HCT116 (cell line): Measurements from ENCODE around the gene PRICKLE2. TPM values are rescaled to one million over a fixed set of nuclear protein-coding genes. Genes with fewer than 3 reads are reported as not detected.

Experiments
- ATAC-seq: fragments of 200-7000 bp; cut with Tn5 transposase; 2 replicates; pipeline ENCODE4 v1.9.1; 2020; ENCODE audit warnings: mild to moderate bottlenecking, moderate library complexity
- BruUV-seq: library from RNA; stranded (reverse); fragments of 400-500 nt; replicated peaks from 2 replicates; lab custom pipeline; 2021; lab: Mats Ljungman, UMichigan
- CTCF ChIA-PET: fragments of 300-600 bp; sonication (Branson Sonifier 250); formaldehyde crosslinking; loops from one replicate; lab custom pipeline; 2021; ENCODE audit warnings: antibody characterized with exemption; lab: Charles Lee
- POLR2A ChIA-PET: fragments of 300-600, 350-600 bp; sonication (Branson Sonifier 250); formaldehyde crosslinking; loops from one replicate; lab custom pipeline; 2021; ENCODE audit warnings: antibody characterized with exemption; lab: Charles Lee
- RAD21 ChIA-PET, 2 experiments: fragments of 300-600 bp; sonication (Branson Sonifier 250); formaldehyde crosslinking; loops; one replicate each; lab custom pipeline; 2023; ENCODE audit warnings: low total read pairs in 2 of 2; ENCODE audit not compliant: uncharacterized antibody in 2 of 2, unreplicated experiment in 2 of 2, low non-redundant PET in 1 of 2; lab: Charles Lee
- DNase-seq: peaks from one replicate; pipeline ENCODE4 v3.0.0-alpha.2; 2010; ENCODE audit warnings: low read depth, low spot score
- H2AFZ ChIP-seq: fragments of 200-600 bp; shearing (Covaris generic), sonication (generic); 2 replicates; pipeline ENCODE4 v1.6.1; 2017; ENCODE audit warnings: low read depth, mixed run types, mixed read lengths, antibody characterized with exemption, low read length; ENCODE audit not compliant: poor library complexity, severe bottlenecking
- H3K27ac ChIP-seq: 2 replicates; pipeline ENCODE4 v1.5.1; 2012; ENCODE audit warnings: low read depth, low read length
- H3K27me3 ChIP-seq: fragments of 200-600 bp; sonication (generic); 2 replicates; pipeline ENCODE4 v1.6.1; 2016; ENCODE audit warnings: mixed run types, low read length, mixed read lengths; ENCODE audit not compliant: insufficient read depth
- H3K36me3 ChIP-seq, 2 experiments: fragments of 200-500 bp in 1 of 2; fragments of 200-600 bp in 1 of 2; sonication (Bioruptor generic) in 1 of 2; sonication (generic) in 1 of 2; 2 replicates each; pipeline versions ENCODE4 v1.5.1 to v1.6.1; 2014 to 2016; ENCODE audit warnings: low read length in 2 of 2, inconsistent platforms in 1 of 2, mixed read lengths in 1 of 2, mixed run types in 1 of 2; ENCODE audit not compliant: insufficient read depth in 2 of 2, control insufficient read depth in 1 of 2
- H3K4me1 ChIP-seq, 2 experiments: fragments of 200-600 bp in 1 of 2; sonication (generic) in 1 of 2; 2 replicates each; pipeline versions ENCODE4 v1.5.1 to v1.6.1; 2012 to 2017; ENCODE audit warnings: low read length in 2 of 2, inconsistent platforms in 1 of 2, mild to moderate bottlenecking in 1 of 2, mixed read lengths in 1 of 2, mixed run types in 1 of 2, moderate library complexity in 1 of 2; ENCODE audit not compliant: insufficient read depth in 2 of 2, control insufficient read depth in 1 of 2
- H3K4me2 ChIP-seq: fragments of 200-600 bp; sonication (generic); 2 replicates; pipeline ENCODE4 v1.6.1; 2017; ENCODE audit warnings: mixed run types, low read length, mixed read lengths
- H3K4me3 ChIP-seq, 2 experiments: fragments of 200-600 bp in 1 of 2; sonication (generic) in 1 of 2; replicated peaks in 1 of 2; 2 replicates each; pipeline ENCODE4 v1.5.1; 2011 to 2016; ENCODE audit warnings: low read length in 2 of 2, control low read depth in 1 of 2, low read depth in 1 of 2, mild to moderate bottlenecking in 1 of 2, mixed read lengths in 1 of 2, mixed run types in 1 of 2
- H3K79me2 ChIP-seq: fragments of 200-600 bp; sonication (generic); 2 replicates; pipeline ENCODE4 v1.6.1; 2017; ENCODE audit warnings: mild to moderate bottlenecking, mixed run types, low read length, moderate library complexity, mixed read lengths; ENCODE audit not compliant: insufficient read depth
- H3K9ac ChIP-seq: fragments of 200-600 bp; sonication (generic); 2 replicates; pipeline ENCODE4 v1.6.1; 2016; ENCODE audit warnings: low read length, mixed read lengths
- H3K9me2 ChIP-seq: fragments of 200-600 bp; sonication (generic), shearing (Covaris generic); 2 replicates; pipeline ENCODE4 v1.6.1; 2017; ENCODE audit warnings: mixed run types, mild to moderate bottlenecking, moderate library complexity; ENCODE audit not compliant: insufficient read depth
- H3K9me3 ChIP-seq, 2 experiments: fragments of 200-500 bp in 1 of 2; fragments of 200-600 bp in 1 of 2; sonication (Bioruptor generic) in 1 of 2; sonication (generic) in 1 of 2; 2 replicates each; pipeline ENCODE4 v1.6.1; 2014 to 2017; ENCODE audit warnings: low read length in 2 of 2, mixed read lengths in 2 of 2, inconsistent platforms in 1 of 2, low read depth in 1 of 2, mild to moderate bottlenecking in 1 of 2, mixed run types in 1 of 2, moderate library complexity in 1 of 2; ENCODE audit not compliant: control insufficient read depth in 1 of 2, insufficient read depth in 1 of 2
- H4K20me1 ChIP-seq: fragments of 200-600 bp; sonication (generic), shearing (Covaris generic); 2 replicates; pipeline ENCODE4 v1.6.1; 2017; ENCODE audit warnings: mixed run types, mild to moderate bottlenecking, moderate library complexity; ENCODE audit not compliant: insufficient read depth
- ELF1 ChIP-seq: IDR thresholded peaks from 2 replicates; pipeline ENCODE4 v1.6.1; 2012; ENCODE audit warnings: low read depth, borderline replicate concordance
- EZH2 ChIP-seq: fragments of 200-600 bp; sonication (generic); IDR thresholded peaks from 2 replicates; pipeline ENCODE4 v1.6.1; 2017; ENCODE audit warnings: antibody characterized with exemption, mixed run types
- FOSL1 ChIP-seq: IDR thresholded peaks from 2 replicates; pipeline ENCODE4 v1.6.1; 2012; ENCODE audit warnings: low read depth
- JUND ChIP-seq: IDR thresholded peaks from 2 replicates; pipeline ENCODE4 v1.6.1; 2012
- POLR2A ChIP-seq: IDR thresholded peaks from 2 replicates; pipeline ENCODE4 v1.7.0; 2011; ENCODE audit warnings: borderline replicate concordance; ENCODE audit not compliant: insufficient read depth, insufficient read length; ENCODE audit errors: extremely low read depth
- POLR2AphosphoS5 ChIP-seq: IDR thresholded peaks from 2 replicates; pipeline ENCODE4 v1.6.1; 2011; ENCODE audit warnings: mild to moderate bottlenecking, low read depth, low read length, moderate library complexity
- SIN3A ChIP-seq: IDR thresholded peaks from 2 replicates; pipeline ENCODE4 v1.6.1; 2012; ENCODE audit warnings: low read depth
- TCF7L2 ChIP-seq: IDR thresholded peaks from 2 replicates; pipeline ENCODE4 v1.7.0; 2011; ENCODE audit warnings: borderline replicate concordance, inconsistent platforms; ENCODE audit not compliant: insufficient read depth, insufficient read length; ENCODE audit errors: extremely low read depth
- YY1 ChIP-seq: IDR thresholded peaks from 2 replicates; pipeline ENCODE4 v1.6.1; 2011; ENCODE audit warnings: low read length, low read depth, moderate library complexity, mild to moderate bottlenecking; ENCODE audit not compliant: insufficient replicate concordance; ENCODE audit errors: extremely low read depth
- ZNF274 ChIP-seq: fragments of 200-500 bp; sonication (Bioruptor generic); IDR thresholded peaks from 2 replicates; pipeline ENCODE4 v1.6.1; 2014; ENCODE audit warnings: mild to moderate bottlenecking, low read depth, low read length, inconsistent platforms
- intact Hi-C: fragments of 100-400 bp; cut with micrococcal nuclease; formaldehyde crosslinking; loops from 2 replicates; pipeline ENCODE4 v1.10.0; 2022
- total RNA-seq: library from RNA; stranded (reverse); gene quantifications from one replicate; pipeline ENCODE4 v1.2.1, GENCODE V29; 2021; ENCODE audit not compliant: unreplicated experiment
- TF ChIP-seq, protein P1 (sequence below), 3 experiments: fragments of 200-600 bp in 1 of 3; sonication (generic) in 1 of 3; IDR thresholded peaks in 2 of 3; conservative IDR thresholded peaks in 1 of 3; 2 replicates each; pipeline ENCODE4 v1.5.1; 2012 to 2017; ENCODE audit warnings: low read depth in 2 of 3, low read length in 2 of 3, antibody characterized with exemption in 1 of 3, borderline replicate concordance in 1 of 3, control low read depth in 1 of 3, mild to moderate bottlenecking in 1 of 3, mixed read lengths in 1 of 3, mixed run types in 1 of 3, moderate library complexity in 1 of 3; ENCODE audit not compliant: insufficient read depth in 1 of 3
- TF ChIP-seq, protein P2 (sequence below): IDR thresholded peaks from 2 replicates; pipeline ENCODE4 v1.6.1; 2011; ENCODE audit warnings: mild to moderate bottlenecking, low read length, moderate library complexity; ENCODE audit not compliant: insufficient replicate concordance; ENCODE audit errors: extremely low read depth
- TF ChIP-seq, protein P3 (sequence below): IDR thresholded peaks from 2 replicates; pipeline ENCODE4 v1.6.1; 2012

PRICKLE2 gene
- total RNA-seq, 1 experiment from 2014 or later, result 0.05 TPM

DNA sequence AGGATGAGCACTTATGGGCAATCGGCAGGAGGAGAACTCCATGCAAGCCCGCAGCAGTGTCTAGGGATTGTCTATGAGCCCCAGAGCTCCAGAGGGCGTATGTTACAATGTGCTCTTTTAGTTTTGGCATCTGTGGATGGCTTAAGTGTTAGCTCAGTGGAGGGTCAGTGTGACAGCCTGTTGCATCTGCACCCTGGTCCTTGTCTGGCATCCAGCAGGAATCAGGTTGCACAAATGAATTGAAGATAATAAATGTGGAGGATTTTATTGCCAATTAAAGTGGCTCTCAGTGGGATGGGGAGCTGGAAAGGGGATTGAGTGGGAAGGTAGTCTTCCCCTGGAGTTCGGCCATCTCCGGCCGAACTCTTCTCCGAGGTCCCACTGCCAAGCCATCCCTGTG, 11.8 kb upstream of the PRICKLE2 start:
- H3K9me2 ChIP-seq, result no peaks in the 10 kb centered on the region
- CTCF ChIA-PET, result no interaction called here
- H3K9me3 ChIP-seq, result no peaks in the 10 kb centered on the region
- no peak overlapping the region for H3K27ac ChIP-seq
- peaks cover 19% of the 10 kb centered on the region; the same call in 1 of the 2 replicates for H3K27me3 ChIP-seq
- no peak for DNase-seq
- no peaks in the 10 kb centered on the region for H4K20me1 ChIP-seq
- no peak overlapping the region for H3K9ac ChIP-seq
- H3K4me3 ChIP-seq, result no peak overlapping the region
- RAD21 ChIA-PET, result no interaction called here
- POLR2A ChIA-PET, result no interaction called here
- ATAC-seq, result no peak
- no peaks in the 10 kb centered on the region for H3K79me2 ChIP-seq
- TF ChIP-seq ZNF274, result no peak
- no peak for TF ChIP-seq ELF1
- TF ChIP-seq TCF7L2, result no peak
- TF ChIP-seq, protein P1, sequence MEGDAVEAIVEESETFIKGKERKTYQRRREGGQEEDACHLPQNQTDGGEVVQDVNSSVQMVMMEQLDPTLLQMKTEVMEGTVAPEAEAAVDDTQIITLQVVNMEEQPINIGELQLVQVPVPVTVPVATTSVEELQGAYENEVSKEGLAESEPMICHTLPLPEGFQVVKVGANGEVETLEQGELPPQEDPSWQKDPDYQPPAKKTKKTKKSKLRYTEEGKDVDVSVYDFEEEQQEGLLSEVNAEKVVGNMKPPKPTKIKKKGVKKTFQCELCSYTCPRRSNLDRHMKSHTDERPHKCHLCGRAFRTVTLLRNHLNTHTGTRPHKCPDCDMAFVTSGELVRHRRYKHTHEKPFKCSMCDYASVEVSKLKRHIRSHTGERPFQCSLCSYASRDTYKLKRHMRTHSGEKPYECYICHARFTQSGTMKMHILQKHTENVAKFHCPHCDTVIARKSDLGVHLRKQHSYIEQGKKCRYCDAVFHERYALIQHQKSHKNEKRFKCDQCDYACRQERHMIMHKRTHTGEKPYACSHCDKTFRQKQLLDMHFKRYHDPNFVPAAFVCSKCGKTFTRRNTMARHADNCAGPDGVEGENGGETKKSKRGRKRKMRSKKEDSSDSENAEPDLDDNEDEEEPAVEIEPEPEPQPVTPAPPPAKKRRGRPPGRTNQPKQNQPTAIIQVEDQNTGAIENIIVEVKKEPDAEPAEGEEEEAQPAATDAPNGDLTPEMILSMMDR (IDR thresholded peaks at IDR 0.05 in 2 of 3, conservative IDR thresholded peaks at IDR 0.05 in 1 of 3; ENCODE audit: borderline replicate concordance in 1 of 3, insufficient read depth in 1 of 3, low read depth in 2 of 3, low read length in 2 of 3), result no peak
- no peak for TF ChIP-seq POLR2A
- no peak for TF ChIP-seq SIN3A
- no peak for TF ChIP-seq EZH2
- TF ChIP-seq, protein P2, sequence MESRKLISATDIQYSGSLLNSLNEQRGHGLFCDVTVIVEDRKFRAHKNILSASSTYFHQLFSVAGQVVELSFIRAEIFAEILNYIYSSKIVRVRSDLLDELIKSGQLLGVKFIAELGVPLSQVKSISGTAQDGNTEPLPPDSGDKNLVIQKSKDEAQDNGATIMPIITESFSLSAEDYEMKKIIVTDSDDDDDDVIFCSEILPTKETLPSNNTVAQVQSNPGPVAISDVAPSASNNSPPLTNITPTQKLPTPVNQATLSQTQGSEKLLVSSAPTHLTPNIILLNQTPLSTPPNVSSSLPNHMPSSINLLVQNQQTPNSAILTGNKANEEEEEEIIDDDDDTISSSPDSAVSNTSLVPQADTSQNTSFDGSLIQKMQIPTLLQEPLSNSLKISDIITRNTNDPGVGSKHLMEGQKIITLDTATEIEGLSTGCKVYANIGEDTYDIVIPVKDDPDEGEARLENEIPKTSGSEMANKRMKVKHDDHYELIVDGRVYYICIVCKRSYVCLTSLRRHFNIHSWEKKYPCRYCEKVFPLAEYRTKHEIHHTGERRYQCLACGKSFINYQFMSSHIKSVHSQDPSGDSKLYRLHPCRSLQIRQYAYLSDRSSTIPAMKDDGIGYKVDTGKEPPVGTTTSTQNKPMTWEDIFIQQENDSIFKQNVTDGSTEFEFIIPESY, result no peak
- TF ChIP-seq JUND, result no peak
- TF ChIP-seq, protein P3, sequence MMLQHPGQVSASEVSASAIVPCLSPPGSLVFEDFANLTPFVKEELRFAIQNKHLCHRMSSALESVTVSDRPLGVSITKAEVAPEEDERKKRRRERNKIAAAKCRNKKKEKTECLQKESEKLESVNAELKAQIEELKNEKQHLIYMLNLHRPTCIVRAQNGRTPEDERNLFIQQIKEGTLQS, result no peak
- TF ChIP-seq YY1, result no peak
- no peak for TF ChIP-seq FOSL1
- TF ChIP-seq POLR2AphosphoS5, result no peak
- TF ChIP-seq, all 23 proteins: peak for 0
- no peaks in the 10 kb centered on the region for H3K36me3 ChIP-seq
- no peak overlapping the region for H3K4me2 ChIP-seq
- no peak overlapping the region for H2AFZ ChIP-seq
- BruUV-seq, result no TSS peak
- intact Hi-C loops, result no loop called here
- peaks cover 0 to 8% of the 10 kb centered on the region in 2 experiments; a peak in 1 of 4 replicates for H3K4me1 ChIP-seq
